GM19025 (cell line): Measurements from ENCODE around the gene TSR3.
"Not testable (repeated sequence)": the region's sequence is repeated elsewhere in the genome, so short reads cannot be mapped to it uniquely, and the experiment has no call there.

Experiments used
- ATAC-seq: cut with Tn5 transposase; IDR thresholded peaks from one replicate; pipeline ENCODE4 v1.9.1; 2021; ENCODE audit warnings: mild to moderate bottlenecking, low read depth, moderate library complexity; ENCODE audit not compliant: unreplicated experiment

Gene TSR3

DNA sequence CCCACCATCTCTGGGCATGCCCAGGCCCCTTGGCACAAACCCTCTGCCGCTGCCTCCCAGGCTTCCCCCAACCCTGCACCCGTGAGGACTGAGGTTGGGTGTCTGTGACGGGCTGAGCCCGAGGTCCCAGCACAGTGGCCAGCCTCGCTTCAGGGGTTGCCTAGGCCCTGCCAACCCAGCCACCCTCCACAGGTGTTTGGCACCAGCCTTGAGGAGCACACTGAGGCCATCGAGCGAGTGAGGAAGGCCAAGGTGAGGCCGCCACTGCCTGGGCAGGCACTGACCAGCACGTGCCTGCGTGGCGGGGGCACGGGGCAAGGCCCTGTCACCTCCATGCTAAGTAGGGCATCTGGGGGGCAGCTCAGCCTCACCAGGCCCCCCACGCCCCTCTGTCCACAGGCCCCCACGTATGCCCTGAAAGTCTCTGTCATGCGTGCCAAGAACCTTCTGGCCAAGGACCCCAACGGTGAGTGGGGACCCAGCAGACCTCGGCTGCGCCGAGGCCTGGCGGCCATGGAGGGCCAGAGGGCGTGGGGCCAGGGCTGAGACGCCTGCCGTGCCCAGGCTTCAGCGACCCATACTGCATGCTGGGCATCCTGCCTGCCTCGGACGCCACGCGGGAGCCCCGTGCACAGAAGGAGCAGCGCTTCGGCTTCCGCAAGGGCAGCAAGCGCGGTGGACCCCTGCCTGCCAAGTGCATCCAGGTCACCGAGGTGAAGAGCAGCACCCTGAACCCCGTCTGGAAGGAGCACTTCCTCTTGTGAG is 10.8 kb downstream of the TSR3 start:
- no peak for ATAC-seq

DNA sequence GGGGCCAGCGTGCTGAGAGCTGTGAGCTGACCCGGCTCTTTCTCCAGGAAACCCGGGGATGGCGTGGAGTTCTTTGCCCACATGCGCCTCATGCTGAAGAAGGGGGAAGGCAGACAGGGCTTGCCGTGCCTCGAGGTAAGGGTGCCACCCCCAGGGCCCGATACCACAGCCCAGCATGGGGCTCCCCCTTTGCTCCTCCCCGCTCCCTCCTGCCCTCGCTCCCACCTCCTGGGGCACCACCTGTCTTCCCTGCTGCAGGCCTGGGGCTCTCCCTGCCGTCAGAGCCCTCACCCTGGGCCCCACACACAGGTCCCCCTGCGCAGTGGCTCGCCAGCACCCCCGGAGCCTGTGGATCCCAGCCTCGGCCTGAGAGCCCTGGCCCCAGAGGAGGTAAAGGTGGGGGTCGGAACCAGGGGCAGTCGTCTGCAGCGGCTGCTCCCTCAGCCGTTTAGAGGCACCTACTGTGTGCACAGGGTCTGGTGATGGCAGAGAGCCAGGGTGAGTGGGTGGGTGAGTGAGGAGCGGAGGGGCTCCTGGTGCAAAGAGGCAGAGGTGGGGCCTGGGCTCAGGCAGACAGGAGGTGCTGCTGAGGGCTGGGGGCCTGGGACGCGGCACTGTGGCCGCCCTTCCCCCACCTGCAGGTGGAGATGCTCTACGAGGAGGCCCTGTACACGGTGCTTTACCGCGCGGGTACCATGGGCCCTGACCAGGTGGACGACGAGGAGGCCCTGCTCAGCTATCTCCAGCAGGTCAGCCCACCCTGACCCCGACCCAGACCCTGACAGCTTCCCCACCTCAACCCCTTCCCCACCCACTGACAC is 12.6 kb downstream of the TSR3 start:
- no peak for ATAC-seq

DNA sequence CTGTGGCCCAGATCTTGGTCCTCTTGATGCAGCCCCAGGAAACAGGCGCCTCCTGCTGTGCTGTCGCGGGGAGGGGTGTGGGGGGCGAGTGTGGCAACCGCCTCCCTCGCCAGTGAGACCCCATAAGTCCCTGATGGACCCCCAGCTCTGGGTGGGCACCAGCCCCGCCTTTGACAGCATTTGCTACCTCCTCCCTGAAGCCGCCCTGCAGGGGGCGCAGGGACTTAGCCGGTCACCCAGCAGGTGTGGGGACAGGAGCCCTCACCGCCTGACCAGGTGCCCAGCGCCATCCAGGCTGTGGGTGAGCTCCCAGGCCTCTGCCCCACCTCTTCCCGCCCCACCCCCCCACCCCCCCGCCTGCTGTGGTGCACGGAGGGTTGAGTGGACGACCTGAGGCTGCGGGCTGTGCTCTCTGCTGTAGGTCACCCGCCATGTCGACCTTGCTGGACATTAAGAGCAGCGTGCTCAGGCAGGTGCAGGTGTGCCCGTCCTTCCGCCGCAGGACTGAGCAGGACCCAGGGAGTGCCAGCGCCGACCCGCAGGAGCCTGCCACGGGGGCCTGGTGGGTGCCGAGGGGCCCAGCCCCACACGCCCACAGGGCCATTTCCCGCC is 13.5 kb downstream of the TSR3 start:
- ATAC-seq = no peak

DNA sequence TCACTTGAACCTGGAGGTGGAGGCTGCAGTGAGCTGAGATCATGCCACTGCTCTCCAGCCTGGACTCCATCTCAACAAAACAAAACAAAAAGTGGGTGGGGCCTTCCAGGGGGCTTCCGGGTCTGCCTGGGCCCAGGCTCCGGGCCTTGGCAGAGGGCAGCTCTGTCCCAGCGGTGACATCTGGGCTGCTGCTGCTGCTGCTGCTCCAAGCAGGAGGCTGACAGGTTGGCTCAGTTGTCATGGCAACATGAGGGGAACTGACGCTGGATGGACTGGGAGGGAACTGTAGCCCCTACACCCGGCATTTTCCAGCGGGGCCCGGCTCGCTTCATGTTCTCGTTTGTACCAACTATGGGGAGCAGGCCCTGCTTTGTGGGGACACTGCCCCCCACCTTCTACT is 14.2 kb downstream of the TSR3 start:
- ATAC-seq = no peak

DNA sequence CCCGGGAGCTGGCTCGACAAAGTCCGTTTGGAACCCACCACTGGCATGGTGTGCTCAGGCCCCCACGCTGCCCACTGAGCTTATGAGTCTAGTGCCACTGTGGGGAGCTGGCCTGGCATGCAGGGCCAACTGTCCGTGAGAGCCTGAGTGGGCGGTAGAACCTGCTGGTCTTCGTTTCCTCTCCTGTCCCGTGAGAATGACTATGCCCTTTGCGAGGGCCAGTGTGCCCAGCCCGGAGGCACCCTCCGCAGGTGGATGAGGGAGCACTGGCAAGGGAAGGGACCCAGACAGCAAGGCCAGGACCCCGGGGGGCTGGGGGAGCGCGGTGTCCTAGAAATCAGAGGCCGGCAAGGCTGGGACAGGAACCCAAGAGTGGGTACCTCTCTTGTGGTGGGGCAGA is 15.1 kb downstream of the TSR3 start:
- ATAC-seq = no peak

DNA sequence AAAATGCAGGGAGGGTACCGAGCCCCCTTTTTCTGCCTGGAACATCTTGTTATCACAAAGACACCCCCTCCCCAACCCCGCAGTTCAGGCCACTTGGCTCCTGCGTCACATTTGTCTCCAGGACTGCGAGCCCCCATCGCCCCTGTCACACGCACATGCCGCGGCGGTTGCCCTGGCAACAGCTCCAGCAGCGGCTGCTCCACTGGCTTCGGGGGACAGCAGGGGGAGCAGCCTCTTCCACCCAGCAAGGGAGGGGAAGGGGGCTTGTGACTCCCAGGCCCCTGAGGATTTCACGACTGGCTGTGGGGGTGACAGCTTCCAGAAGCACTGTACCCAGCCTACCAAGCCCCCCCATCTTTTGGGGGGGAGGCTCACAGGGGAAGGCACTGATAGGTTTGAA is 15.7 kb downstream of the TSR3 start:
- no peak for ATAC-seq

DNA sequence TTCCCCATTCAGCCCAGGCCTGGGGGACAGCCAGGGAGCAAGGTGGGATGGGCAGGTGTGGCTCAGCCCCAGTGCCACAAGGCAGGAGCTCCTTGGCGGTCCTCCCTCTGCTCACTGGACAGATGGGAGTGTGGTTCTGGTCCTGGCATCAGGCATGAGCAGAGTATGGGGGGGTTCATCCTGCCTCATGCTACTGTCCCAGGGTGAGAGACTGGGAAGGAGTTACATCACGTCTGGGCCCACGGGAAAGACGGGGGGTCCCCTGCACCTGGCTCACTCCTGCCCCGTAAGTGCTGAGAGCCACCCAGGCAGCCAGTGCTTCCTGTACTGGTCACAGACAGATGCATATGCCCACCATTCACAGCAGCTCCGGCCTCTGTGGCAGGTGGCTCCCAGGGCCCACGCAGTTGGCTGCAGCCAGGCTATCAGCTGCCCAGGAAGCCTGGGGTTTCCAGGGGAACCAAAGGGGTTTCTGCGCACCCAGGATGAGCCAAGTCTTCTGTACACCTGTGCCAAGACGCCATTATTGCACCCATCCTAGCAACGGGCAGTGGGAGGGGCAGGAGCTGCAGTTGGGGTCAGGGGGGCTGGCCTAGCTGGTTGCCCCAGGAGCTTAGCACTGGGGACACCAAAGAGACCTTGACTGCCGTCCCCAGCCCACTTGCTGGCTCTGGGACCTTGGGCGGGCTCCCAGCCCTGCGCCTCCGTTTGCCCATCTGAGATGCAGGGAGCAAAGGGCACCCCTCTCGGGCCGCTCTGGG is 16.3 kb downstream of the TSR3 start:
- no peak for ATAC-seq

DNA sequence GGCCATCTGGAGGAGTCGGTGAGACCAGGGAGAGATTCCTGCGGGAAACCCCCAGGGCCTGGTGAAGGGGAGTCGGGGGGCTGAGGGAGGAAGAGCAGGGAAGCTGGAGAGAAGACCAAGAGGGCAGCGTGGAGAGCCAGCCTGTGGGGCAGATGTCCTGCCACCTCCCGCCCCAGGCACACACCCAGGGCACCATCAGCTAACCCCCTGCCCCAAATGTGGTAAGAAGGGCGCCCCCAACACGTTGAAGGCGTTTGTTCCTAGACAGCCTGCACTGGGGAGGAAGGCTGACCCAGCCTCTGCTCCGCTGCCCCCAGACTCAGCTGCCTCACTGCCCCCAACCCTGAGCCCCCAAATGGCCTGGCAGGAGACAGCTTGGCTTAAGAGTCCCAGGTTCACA is 16.9 kb downstream of the TSR3 start:
- no peak for ATAC-seq

DNA sequence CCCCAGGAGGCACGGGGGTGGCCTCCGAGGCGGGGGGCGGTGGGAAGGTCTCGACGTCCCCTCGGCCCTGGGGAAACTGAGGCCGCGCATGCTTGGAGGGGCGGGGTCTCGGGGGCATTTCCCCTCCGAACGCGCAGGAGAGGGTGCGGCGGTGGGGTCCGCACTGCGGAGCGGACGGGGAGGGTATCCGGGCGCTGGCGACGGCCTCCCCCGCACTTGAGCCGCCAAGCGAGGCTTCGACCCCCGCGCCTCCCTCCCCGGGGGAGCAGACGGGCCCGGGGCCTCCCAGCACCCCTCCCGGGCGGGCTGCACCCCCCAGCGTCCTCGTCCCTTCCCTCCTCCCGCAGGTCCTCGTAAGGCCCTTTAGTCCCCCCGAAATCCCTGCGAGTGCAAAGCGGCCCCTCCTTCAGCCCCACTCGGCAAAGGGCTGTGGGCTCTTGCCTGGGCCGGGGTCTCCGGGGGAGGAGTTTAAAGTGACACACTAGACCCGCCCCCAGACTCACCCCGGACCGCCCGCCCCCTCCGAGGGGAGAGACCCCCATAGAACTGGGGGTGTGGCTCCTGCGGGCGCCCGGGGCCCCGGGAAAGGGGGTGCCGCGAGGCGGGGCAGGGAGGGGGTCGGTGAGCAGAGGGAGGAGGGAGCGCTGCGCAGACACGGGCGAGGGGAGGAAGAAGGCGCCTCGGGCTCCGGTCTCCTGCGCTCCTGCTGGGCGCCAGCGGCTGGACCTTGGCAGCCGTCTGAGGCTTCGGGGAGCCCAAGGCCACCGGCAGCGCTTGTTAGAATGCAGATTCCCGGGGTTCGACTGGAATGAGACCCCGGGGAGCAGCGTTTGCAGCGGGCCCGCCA is 17.6 kb downstream of the TSR3 start:
- no peak for ATAC-seq

DNA sequence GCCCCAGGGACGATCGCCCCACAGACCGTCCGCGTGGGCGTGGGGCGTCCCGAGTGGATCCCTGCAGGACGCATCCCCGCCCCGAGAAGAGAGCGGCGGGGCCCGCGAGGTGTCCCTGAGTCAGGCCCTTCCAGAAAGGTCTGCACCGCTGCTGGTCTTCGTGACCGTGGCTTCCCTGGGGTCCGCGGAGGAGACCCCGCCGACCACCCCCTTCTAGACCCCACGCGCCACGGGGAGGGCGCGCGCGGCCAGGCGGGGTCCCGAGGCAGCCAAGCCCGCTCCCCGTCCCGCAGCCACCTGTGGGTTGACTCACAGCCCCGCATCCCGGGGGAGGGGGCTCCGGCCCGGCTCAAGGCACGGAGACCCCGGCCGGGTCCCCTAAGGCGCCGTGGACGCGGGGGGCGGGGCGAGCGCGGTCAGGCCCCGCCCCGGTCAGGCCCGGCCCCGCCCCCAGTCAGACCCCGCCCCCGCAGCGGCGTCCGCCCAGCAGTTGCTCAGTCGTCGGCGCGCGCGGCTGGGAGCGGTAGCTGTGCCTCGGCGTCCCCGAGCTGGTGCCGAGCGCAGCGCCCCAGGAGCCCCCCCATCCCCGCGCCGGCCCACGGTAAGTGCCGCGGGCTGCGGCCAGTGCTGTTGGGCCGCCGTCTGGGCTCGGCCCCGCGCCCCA is 18.4 kb downstream of the TSR3 start, which contains the start of gene BAIAP3:
TSS of gene BAIAP3 (plus strand) at position 497 of the 664 bp plus-strand sequence. CDS start 4,905 bp downstream, outside the sequence.
- no peak for ATAC-seq

DNA sequence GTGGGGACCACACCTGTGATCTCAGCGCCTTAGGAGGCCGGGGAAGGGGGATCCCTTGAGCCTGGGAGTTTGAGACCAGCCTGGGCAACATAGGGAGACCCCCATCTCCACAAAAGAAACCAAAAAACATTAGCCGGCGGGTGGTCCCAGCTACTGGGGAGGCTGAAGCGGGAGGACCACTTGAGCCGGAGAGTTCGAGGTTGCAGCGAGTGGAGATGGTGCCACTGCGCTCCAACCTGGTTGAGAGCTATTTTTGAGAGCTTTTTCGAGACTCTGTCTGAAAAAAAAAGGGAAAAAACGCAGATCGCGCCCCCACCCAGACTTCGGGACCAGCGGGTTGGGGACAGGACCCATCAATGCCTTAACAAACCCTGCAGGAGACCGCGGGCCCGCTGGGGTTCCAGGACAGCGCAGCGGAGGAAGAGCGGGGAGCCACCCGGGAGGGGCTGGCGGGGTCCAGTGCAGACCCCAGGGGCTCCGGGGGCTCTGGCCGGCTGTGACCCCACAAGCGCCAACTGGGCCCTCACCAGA is 19.0 kb downstream of the TSR3 start:
- ATAC-seq = no peak

DNA sequence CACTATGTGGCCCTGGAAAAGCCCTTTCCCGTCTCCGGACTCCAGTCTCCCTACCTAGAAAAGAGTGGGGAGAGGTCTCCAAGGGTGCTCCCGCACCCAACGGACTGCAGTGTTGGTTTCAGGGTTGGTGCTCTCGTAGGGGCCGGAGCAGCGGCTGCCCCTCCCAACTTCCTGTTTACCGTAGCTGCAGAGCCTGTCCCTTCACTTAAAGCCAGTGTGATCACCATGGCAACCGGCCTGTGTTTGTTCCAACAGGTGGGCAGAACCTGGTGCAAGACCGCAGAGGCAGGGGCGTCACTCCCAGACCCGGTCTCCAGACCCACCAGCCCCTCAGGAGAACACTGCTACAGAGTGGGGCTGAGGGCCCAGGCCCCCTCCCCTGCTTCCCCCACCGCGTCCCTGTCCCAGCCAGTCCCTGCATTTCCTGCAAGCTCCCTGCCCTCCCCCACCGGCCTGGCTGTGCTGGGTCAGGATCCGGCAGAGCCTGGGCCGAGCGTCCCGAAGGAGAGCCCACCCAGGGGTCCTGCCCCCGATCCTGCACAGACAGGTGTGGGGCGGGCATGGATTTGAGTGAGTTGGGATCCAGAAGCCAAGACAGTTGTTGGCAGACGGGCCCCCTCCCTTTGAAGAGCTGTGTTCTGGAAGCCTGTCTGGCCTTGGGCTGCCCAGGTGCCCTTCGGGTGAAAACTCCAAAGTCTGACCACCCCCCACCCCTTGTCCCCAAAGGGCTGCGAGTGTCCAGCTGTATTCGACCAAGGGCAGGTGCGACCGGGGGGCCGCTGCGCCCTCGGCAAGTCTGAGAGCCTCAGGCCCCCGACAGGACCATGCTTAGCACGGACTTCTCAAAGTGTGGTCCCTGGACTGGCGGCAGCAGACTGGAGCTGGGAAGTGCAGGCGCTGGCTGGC is 19.7 kb downstream of the TSR3 start:
- ATAC-seq = no peak

DNA sequence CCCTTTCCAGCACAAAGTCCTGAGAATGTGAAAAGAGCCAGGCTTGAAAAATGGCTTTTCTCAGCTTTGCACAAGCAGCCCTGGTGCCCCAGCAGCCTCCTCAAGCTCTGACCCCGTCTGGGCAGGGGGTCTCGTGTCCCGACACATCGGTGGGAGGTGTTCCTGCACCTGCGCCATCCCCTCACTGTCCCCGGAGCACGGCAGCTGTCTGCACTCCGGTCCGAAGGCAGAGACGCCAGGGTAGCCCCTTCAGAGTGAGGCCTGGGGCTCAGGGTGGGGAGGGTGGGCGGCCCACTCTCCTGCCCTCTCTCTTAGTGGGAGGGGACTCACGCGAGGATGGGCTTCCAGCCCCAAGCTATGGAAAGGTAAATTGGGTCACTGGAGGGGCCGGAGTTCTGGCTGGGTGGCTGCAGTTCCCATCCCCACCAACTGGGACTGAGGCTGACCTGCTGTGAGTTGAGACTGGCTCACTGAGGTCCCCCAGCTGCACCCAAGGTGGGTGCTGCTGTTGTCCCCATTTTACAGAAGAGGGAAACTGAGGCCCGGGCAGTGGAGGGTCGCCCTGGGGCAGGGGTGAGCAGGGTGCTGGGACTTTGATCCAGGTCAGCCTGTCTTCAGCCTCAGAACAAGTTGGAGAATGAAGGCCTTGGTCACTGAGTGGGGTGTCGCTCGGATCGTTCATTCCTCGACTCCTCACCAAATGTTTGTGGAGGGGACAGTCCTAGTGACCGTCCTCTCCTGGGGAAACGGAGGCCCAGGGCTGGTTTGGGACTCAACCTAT is 20.6 kb downstream of the TSR3 start:
- no peak for ATAC-seq

DNA sequence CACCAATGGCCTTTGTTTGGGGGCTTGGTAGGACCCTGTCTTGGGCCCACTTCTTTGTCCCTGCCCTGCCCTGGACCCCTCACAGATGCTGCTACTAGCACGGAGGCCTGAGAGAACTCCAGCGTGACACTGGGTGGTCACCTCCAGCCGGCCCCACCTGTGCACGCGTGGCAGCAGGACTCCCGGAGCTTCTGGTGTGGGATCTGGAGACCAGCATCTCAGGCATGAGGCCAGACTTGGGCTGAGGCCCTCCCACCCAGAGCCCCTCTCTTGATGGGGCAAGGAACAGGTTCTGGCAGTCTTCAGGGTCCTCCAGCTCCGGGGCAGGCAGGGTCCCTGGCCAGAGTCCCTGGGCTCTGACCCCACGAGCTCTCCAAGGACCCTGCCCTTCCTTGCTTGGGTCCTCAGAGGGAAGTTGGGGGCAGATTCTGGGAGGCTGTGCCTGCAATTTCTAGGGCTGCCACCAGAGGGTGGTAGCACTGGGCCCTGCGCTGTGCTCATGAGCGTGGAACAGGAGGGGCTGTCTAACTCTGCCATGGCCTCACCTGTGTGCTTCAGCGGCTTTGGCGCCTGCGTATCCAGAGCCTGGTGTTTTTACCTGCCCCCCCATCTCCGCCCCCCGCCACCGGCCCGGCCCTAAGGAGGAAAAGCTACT is 21.3 kb downstream of the TSR3 start:
- no peak for ATAC-seq

DNA sequence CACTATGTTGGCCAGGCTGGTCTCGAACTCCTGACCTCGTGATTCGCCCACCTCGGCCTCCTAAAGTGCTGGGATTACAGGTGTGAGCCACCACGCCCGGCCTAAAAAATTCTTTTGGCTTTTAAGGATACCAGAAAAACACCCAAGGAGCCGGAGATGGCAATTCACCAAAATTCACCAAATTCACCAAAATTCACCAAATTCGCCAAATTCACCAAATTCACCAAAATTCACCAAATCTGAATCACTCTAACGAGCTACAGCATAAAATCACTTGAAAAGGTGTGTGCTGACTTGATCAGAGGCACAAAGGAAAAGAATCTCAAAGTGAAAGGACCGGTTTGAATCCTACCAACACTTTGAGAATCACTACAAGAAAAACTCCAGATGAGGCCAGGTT is 22.7 kb downstream of the TSR3 start:
- not testable (repeated sequence) for ATAC-seq

DNA sequence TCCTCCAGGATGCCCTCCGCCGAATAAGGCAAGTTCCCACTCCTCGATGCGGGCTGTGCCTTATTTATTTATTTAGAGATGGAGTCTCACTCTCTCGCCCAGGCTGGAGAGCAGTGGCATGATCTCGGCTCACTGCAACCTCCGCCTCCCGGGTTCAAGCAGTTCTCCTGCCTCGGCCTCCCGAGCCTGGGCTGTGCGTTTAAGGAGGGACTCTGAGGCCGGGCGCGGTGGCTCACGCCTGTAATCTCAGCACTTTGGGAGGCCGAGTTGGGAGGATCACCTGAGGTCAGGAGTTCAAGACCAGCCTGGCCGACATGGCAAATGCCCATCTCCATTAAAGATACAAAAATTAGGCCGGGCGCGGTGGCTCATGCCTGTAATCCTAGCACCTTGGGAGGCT is 23.5 kb downstream of the TSR3 start:
- not testable (repeated sequence) for ATAC-seq

DNA sequence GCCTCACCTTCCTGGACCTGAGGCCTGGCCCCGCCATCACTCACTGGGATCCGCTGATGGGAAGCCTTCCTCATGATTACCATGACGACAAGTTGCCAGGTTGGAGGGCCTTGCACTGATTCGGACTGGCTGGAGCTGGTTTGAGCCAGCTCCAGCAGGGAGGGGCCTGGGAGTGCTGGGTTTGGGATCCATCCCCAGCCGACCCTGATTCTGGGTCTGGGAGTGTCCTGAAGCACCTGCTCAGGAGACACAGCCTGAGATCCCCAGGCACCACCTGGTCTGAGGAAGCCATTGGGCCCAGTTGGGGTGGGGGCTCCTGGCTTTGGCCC is 24.1 kb downstream of the TSR3 start:
- ATAC-seq = no peak
